Activated T-helper 2 cell treated with anti-CD3 and anti-CD28 coated beads, Interferon-gamma antibody, Interleukin-2, Interleukin-4, amounts not matched to agents 10 μg/mL and 5 μg/mL and 100 μg/mL, durations not matched to agents 14 hours and 24 hours and 36 hours (primary cell): ENCODE results near the gene PDE5A. TPM values are rescaled to one million over a fixed set of nuclear protein-coding genes. Genes with fewer than 3 reads are reported as not detected.

Source experiments
- DNase-seq: peaks from one replicate; pipeline ENCODE4 v3.0.0; 2021; ENCODE audit warnings: low spot score
- H3K27ac Mint-ChIP-seq: one replicate; pipeline ENCODE4 v1.8.0; 2021; ENCODE audit warnings: mixed read lengths
- H3K27me3 Mint-ChIP-seq: one replicate; pipeline ENCODE4 v1.8.0; 2021; ENCODE audit warnings: low read depth, mixed read lengths
- H3K36me3 Mint-ChIP-seq: one replicate; pipeline ENCODE4 v1.8.0; 2021; ENCODE audit warnings: low read depth, mixed read lengths
- H3K4me1 Mint-ChIP-seq: one replicate; pipeline ENCODE4 v1.8.0; 2021; ENCODE audit warnings: low read depth, mixed read lengths
- H3K4me3 Mint-ChIP-seq: one replicate; pipeline ENCODE4 v1.8.0; 2021; ENCODE audit warnings: low read depth, mild to moderate bottlenecking, moderate library complexity, mixed read lengths
- H3K9me3 Mint-ChIP-seq: one replicate; pipeline ENCODE4 v1.8.0; 2021; ENCODE audit warnings: mixed read lengths
- intact Hi-C: fragments of 100-400 bp; cut with micrococcal nuclease; formaldehyde crosslinking; loops from one replicate; pipeline ENCODE4 v1.15.1; 2023
- total RNA-seq: library from RNA; stranded (reverse); gene quantifications from 2 replicates; pipeline ENCODE4 v1.2.3, GENCODE V29; 2022

Gene PDE5A
- total RNA-seq, 1 donor from 2014 or later: 0.32 TPM

- no peak for DNase-seq
- Mint-ChIP-seq H3K4me3 (no peak overlapping the region), H3K9me3 (no peaks in the 10 kb centered on the region), H3K4me1 (peaks cover 4% of the 10 kb centered on the region), H3K27me3 (peaks cover 33% of the 10 kb centered on the region), H3K27ac (no peak overlapping the region), H3K36me3 (no peaks in the 10 kb centered on the region)
- intact Hi-C loops: no loop called here
Observed at GRCh38 chr4:119632216-119632615, 3.6 kb upstream of the PDE5A start.

- H3K36me3 Mint-ChIP-seq: no peaks in the 10 kb centered on the region
- H3K27me3 Mint-ChIP-seq: peaks cover 56% of the 10 kb centered on the region
- H3K4me1 Mint-ChIP-seq: peaks cover 13% of the 10 kb centered on the region
- intact Hi-C loops: loop anchor here (1.0 to 5.0 kb wide), 4 partner anchors 177 to 647 kb away; no protein-coding TSS in a partner anchor
- H3K27ac Mint-ChIP-seq: no peak overlapping the region
- no peak for DNase-seq
- no peaks in the 10 kb centered on the region for H3K9me3 Mint-ChIP-seq
- H3K4me3 Mint-ChIP-seq: peak overlapping the region; percentile 71
Observed at GRCh38 chr4:119629142-119629471, 503 bp upstream of the PDE5A start.

GRCh38 chr4:119627267-119628255 lies 1.0 kb downstream of the PDE5A start:
- Mint-ChIP-seq H3K27me3 (peaks cover 53% of the 10 kb centered on the region), H3K4me1 (peaks cover 13% of the 10 kb centered on the region), H3K27ac (no peak overlapping the region), H3K36me3 (no peaks in the 10 kb centered on the region), H3K4me3 (peak overlapping the region; percentile 81), H3K9me3 (no peaks in the 10 kb centered on the region)
- intact Hi-C loops: loop anchor here (2.0 to 5.0 kb wide), 3 partner anchors 175 to 645 kb away; no protein-coding TSS in a partner anchor
- peak; percentile 40 for DNase-seq

GRCh38 chr4:119626943-119627266 lies 1.7 kb downstream of the PDE5A start:
- Mint-ChIP-seq H3K9me3 (no peaks in the 10 kb centered on the region), H3K27ac (no peak overlapping the region), H3K4me1 (peaks cover 13% of the 10 kb centered on the region), H3K4me3 (peak overlapping the region; percentile 73), H3K36me3 (no peaks in the 10 kb centered on the region), H3K27me3 (peaks cover 51% of the 10 kb centered on the region)
- DNase-seq: no peak
- intact Hi-C loops: loop anchor here (5.0 kb wide), 2 partner anchors 175 to 645 kb away; no protein-coding TSS in a partner anchor

- no peak overlapping the region for H3K27ac Mint-ChIP-seq
- peak overlapping the region; percentile 73 for H3K4me3 Mint-ChIP-seq
- H3K4me1 Mint-ChIP-seq: peaks cover 13% of the 10 kb centered on the region
- no peak for DNase-seq
- no peaks in the 10 kb centered on the region for H3K9me3 Mint-ChIP-seq
- H3K27me3 Mint-ChIP-seq: peaks cover 51% of the 10 kb centered on the region
- H3K36me3 Mint-ChIP-seq: no peaks in the 10 kb centered on the region
- intact Hi-C loops: loop anchor here (5.0 kb wide), 2 partner anchors 174 to 644 kb away; no protein-coding TSS in a partner anchor
Observed at GRCh38 chr4:119626420-119626819, 2.2 kb downstream of the PDE5A start.

- intact Hi-C loops: loop anchor here (5.0 kb wide), 2 partner anchors 173 to 643 kb away; no protein-coding TSS in a partner anchor
- Mint-ChIP-seq H3K27me3 (peaks cover 54% of the 10 kb centered on the region), H3K4me1 (peaks cover 13% of the 10 kb centered on the region), H3K36me3 (no peaks in the 10 kb centered on the region), H3K27ac (no peak overlapping the region), H3K4me3 (no peak overlapping the region), H3K9me3 (no peaks in the 10 kb centered on the region)
- no peak for DNase-seq
Observed at GRCh38 chr4:119625761-119626160, 2.8 kb downstream of the PDE5A start.

GRCh38 chr4:119624356-119624755 lies 4.2 kb downstream of the PDE5A start:
- Mint-ChIP-seq H3K36me3 (no peaks in the 10 kb centered on the region), H3K4me1 (peaks cover 13% of the 10 kb centered on the region), H3K27ac (no peak overlapping the region), H3K9me3 (no peaks in the 10 kb centered on the region), H3K27me3 (peaks cover 46% of the 10 kb centered on the region), H3K4me3 (no peak overlapping the region)
- DNase-seq: no peak
- intact Hi-C loops: no loop called here

GRCh38 chr4:119623025-119623424 lies 5.6 kb downstream of the PDE5A start:
- no peak overlapping the region for H3K4me3 Mint-ChIP-seq
- no peaks in the 10 kb centered on the region for H3K9me3 Mint-ChIP-seq
- no peak overlapping the region for H3K27ac Mint-ChIP-seq
- H3K27me3 Mint-ChIP-seq: peaks cover 43% of the 10 kb centered on the region
- intact Hi-C loops: no loop called here
- H3K36me3 Mint-ChIP-seq: no peaks in the 10 kb centered on the region
- peaks cover 9% of the 10 kb centered on the region for H3K4me1 Mint-ChIP-seq
- no peak for DNase-seq

GRCh38 chr4:119615068-119615719 lies 13.4 kb downstream of the PDE5A start:
- Mint-ChIP-seq H3K4me1 (no peaks in the 10 kb centered on the region), H3K4me3 (no peak overlapping the region), H3K27ac (no peak overlapping the region), H3K36me3 (no peaks in the 10 kb centered on the region), H3K27me3 (peaks cover 21% of the 10 kb centered on the region), H3K9me3 (no peaks in the 10 kb centered on the region)
- intact Hi-C loops: no loop called here
- DNase-seq: no peak

GRCh38 chr4:119604266-119604665 lies 24.3 kb downstream of the PDE5A start:
- intact Hi-C loops: no loop called here
- DNase-seq: no peak
- Mint-ChIP-seq H3K9me3 (no peaks in the 10 kb centered on the region), H3K27ac (no peak overlapping the region), H3K4me3 (no peak overlapping the region), H3K36me3 (no peaks in the 10 kb centered on the region), H3K27me3 (peaks cover 5% of the 10 kb centered on the region), H3K4me1 (no peaks in the 10 kb centered on the region)

- no peak overlapping the region for H3K27ac Mint-ChIP-seq
- H3K27me3 Mint-ChIP-seq: peaks cover 5% of the 10 kb centered on the region
- H3K4me1 Mint-ChIP-seq: no peaks in the 10 kb centered on the region
- no peak overlapping the region for H3K4me3 Mint-ChIP-seq
- H3K9me3 Mint-ChIP-seq: no peaks in the 10 kb centered on the region
- intact Hi-C loops: no loop called here
- no peaks in the 10 kb centered on the region for H3K36me3 Mint-ChIP-seq
- no peak for DNase-seq
Observed at GRCh38 chr4:119602366-119602765, 26.2 kb downstream of the PDE5A start.

- Mint-ChIP-seq H3K9me3 (no peaks in the 10 kb centered on the region), H3K4me1 (no peaks in the 10 kb centered on the region), H3K4me3 (no peak overlapping the region), H3K27ac (no peak overlapping the region), H3K36me3 (no peaks in the 10 kb centered on the region), H3K27me3 (no peaks in the 10 kb centered on the region)
- DNase-seq: no peak
- intact Hi-C loops: no loop called here
Observed at GRCh38 chr4:119598521-119598920, 30.1 kb downstream of the PDE5A start.

GRCh38 chr4:119597377-119597776 lies 31.2 kb downstream of the PDE5A start:
- Mint-ChIP-seq H3K9me3 (no peaks in the 10 kb centered on the region), H3K27me3 (no peaks in the 10 kb centered on the region), H3K27ac (no peak overlapping the region)

More at GRCh38 chr4:119597377-119597776, 31.2 kb downstream of the PDE5A start:
- DNase-seq: no peak
- no peaks in the 10 kb centered on the region for H3K36me3 Mint-ChIP-seq
- no peak overlapping the region for H3K4me3 Mint-ChIP-seq
- H3K4me1 Mint-ChIP-seq: no peaks in the 10 kb centered on the region
- intact Hi-C loops: no loop called here
